Measurements from ENCODE around the gene KRT5.

- TF ChIP-seq, protein P1, sequence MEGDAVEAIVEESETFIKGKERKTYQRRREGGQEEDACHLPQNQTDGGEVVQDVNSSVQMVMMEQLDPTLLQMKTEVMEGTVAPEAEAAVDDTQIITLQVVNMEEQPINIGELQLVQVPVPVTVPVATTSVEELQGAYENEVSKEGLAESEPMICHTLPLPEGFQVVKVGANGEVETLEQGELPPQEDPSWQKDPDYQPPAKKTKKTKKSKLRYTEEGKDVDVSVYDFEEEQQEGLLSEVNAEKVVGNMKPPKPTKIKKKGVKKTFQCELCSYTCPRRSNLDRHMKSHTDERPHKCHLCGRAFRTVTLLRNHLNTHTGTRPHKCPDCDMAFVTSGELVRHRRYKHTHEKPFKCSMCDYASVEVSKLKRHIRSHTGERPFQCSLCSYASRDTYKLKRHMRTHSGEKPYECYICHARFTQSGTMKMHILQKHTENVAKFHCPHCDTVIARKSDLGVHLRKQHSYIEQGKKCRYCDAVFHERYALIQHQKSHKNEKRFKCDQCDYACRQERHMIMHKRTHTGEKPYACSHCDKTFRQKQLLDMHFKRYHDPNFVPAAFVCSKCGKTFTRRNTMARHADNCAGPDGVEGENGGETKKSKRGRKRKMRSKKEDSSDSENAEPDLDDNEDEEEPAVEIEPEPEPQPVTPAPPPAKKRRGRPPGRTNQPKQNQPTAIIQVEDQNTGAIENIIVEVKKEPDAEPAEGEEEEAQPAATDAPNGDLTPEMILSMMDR (IDR thresholded peaks at IDR 0.05) = no peak
- TF ChIP-seq POLR2A (IDR thresholded peaks at IDR 0.05) = no peak
Observed at GRCh38 chr12:52566847-52567291, 46.7 kb upstream of the KRT5 start.

All from body of pancreas (tissue), 4 donors.